Activated naive CD8-positive, alpha-beta T cell treated with anti-CD3 and anti-CD28 coated beads, Interleukin-2, amount 50 U/mL, for 16 hours (primary cell): ENCODE measurements around the gene SAPCD1.

Experiments used
- DNase-seq: peaks from one replicate; pipeline ENCODE4 v3.0.0-alpha.2; 2020; ENCODE audit warnings: low read depth, low spot score

SAPCD1 gene

DNA sequence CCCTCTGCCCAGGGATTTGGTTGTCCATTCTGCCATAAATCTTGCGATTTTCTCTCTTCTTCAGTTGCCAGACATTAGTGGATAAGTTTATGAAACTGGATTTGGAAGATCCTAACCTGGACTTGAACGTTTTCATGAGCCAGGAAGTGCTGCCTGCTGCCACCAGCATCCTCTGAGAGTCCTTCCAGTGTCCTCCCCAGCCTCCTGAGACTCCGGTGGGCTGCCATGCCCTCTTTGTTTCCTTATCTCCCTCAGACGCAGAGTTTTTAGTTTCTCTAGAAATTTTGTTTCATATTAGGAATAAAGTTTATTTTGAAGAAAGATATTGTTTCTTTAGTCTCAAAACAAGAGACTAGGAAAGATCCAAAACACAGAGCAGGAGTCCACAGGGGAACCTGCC lies at the start of gene SAPCD1:
TSS of gene SAPCD1 (plus strand) at position 301 of the 400 bp plus-strand sequence. CDS start 399 bp downstream, outside the sequence.
- DNase-seq: no peak

DNA sequence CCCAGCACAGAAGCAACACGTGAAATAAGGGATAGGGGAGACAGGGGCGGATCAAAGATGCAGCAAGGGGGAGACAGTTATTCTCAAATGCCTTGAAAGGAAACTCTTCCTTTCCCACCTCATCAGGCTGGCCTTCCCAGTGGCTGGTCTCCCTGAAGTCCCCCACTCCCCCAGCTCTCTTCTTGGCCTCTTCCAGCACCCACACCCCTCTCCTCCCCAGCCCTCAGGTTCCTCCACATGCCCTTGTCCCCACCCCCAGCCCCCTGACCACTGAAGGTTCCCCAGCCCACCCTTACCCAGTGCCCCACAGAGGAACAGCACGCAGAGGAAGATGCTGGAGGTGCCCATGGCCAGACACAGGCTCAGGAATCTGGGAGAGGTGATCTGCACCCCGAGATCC lies 49.0 kb upstream of the SAPCD1 start:
- no peak for DNase-seq

DNA sequence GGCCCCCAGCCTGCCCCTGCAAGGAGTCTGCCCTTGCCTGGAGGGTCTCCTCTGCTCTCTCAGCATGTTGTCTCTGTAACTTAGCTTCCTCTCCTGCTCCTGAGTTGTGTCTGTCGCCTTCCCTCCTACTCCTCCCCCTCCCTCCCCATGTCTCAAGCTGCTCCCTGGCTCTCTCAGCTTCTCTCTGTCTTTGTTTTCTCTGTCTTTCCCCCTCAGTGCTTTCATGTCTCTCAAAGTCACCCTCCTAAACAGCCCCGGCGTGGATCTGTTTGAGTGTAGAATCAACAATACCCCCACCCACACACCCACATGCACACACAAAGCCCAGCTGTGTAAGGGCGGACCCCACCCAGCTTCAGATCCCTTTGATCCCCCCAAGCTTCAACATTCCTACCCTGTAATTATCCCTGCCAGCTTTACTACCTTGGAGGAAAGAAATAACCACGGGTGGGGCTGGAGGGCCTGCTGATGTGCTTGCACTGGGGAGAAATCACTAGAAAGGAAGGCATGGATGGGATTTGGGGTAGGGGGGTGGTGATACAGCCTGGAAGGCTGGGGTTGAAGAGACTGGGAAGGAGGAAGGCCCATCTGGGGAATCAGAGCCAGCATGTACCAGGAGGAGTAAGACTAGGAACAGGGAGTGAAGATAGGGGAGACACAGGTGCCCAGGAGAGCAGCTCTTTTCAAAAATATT lies 48.3 kb upstream of the SAPCD1 start:
- no peak for DNase-seq

DNA sequence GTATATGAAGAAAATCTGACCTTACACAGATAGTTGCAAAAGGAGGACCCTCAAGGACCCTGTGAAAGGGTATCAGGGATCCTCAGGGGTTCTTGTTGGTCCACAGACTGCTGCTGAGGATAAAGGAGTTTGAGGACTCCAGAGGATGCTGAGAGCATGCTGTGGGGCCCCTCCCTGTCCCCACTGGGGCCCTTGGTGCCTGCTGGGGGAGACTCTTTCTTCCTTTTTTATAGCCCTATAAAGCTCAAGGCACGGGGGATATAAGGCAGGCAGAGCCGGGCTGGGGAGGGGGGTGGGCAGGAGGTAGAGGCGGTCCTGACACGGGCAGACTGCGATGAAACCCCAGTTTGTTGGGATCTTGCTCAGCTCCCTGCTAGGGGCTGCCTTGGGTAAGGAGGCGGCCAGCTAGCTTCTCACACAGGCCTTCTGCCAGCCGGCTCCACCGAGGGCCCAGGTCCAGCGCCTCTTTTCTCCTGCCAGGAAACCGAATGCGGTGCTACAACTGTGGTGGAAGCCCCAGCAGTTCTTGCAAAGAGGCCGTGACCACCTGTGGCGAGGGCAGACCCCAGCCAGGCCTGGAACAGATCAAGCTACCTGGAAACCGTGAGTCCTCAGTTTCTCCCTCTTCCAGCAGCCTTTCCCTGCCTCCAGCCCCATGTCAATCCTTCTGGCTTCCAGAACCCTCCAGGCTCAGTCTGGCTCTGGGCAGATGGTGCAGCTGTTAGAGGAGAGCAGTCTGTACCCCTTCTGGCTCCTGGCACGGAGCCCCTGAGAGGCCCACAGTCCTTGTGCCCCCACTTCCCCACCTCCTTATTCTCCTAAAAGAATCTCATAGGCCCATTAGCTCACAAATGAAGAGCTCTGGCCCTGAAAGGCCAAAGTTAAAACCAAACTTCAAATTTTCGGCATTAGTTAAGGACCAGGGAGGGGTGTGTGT lies 47.2 kb upstream of the SAPCD1 start, which contains the start of gene LY6G6D:
TSS of gene LY6G6D (plus strand) at position 327 of the 937 bp plus-strand sequence. CDS start at position 335, 8 bp downstream.
- no peak for DNase-seq

DNA sequence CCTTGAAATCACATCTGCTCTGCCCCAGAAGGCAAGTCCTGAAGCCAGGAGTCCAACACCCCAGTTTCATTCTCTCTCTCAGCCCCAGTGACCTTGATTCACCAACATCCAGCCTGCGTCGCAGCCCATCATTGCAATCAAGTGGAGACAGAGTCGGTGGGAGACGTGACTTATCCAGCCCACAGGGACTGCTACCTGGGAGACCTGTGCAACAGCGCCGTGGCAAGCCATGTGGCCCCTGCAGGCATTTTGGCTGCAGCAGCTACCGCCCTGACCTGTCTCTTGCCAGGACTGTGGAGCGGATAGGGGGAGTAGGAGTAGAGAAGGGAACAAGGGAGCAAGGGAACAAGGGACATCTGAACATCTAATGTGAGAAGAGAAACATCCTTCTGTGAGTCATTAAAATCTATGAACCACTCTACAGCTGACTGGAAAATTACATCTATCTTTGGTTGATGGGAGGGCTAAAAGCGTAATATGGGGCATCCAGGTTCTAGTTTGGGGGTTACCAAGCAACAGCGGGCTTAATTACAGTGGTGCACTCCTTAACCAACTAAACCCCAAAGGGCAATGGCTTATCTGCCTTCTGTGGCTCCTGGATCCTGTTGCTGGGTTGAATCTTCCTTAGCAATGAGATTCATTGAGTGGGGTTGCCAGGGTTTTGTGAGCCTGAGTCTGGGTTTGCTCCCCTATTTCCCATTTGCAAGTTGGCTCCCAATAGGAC lies 44.8 kb upstream of the SAPCD1 start:
- no peak for DNase-seq

- no peak for DNase-seq
These were observed 44.2 kb upstream of the SAPCD1 start for GRCh38 chr6:31718265-31718664.

GRCh38 chr6:31719001-31719400 lies 43.5 kb upstream of the SAPCD1 start:
- no peak for DNase-seq

GRCh38 chr6:31720196-31720770 lies 42.2 kb upstream of the SAPCD1 start:
- DNase-seq: no peak

GRCh38 chr6:31721351-31722020 lies 41.0 kb upstream of the SAPCD1 start, which contains the start of gene LY6G6C:
Gene LY6G6C (minus strand): TSS chr6:31721746. CDS start chr6:31721679, 67 bp downstream.
- no peak for DNase-seq

DNA sequence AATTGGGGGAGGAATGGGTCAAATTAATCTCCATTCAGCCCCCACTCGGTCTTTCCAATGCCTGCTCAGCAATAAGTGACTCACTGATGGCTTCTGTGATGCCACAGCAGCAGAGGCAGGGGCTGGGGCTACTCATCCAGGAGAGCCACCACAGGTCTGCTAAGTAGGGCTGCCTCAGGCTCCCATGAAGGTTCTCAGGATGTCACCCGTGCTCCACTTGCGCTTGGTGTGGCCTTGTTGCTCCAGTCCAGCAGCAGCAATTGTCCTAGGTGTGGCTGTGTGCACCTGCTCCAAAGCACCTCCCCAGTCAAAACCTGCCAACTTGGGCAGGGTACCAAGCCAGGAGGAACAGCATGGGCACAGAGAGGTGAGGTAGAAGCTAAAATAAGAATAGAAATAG lies 40.3 kb upstream of the SAPCD1 start:
- DNase-seq: no peak

DNA sequence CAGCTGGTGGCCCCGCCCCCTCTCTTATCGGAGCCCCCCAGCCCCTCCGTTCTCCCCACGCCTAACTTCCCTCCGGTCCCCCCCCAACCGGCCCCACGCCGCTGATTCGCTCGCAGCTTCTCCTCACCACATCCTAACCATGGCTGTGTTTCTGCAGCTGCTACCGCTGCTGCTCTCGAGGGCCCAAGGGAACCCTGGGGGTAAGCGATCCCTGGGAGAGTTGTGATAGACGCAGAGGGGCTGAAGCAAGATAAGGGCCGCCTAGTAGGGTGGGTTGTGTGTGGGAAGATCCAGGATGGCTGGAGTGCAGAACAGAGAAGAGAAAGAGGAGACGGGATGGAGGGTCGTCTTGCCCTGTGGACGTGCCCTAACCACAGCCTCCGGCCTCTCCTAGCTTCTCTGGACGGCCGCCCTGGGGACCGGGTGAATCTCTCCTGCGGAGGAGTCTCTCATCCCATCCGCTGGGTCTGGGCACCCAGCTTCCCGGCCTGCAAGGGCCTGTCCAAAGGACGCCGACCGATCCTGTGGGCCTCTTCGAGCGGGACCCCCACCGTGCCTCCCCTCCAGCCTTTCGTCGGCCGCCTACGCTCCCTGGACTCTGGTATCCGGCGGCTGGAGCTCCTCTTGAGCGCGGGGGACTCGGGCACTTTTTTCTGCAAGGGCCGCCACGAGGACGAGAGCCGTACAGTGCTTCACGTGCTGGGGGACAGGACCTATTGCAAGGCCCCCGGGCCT lies 39.0 kb upstream of the SAPCD1 start, which contains the start of gene MPIG6B:
TSS of gene MPIG6B (plus strand) at position 129 of the 735 bp plus-strand sequence. CDS start at position 140, 11 bp downstream.
- DNase-seq: no peak

GRCh38 chr6:31723980-31724691 lies 38.3 kb upstream of the SAPCD1 start:
- no peak for DNase-seq

DNA sequence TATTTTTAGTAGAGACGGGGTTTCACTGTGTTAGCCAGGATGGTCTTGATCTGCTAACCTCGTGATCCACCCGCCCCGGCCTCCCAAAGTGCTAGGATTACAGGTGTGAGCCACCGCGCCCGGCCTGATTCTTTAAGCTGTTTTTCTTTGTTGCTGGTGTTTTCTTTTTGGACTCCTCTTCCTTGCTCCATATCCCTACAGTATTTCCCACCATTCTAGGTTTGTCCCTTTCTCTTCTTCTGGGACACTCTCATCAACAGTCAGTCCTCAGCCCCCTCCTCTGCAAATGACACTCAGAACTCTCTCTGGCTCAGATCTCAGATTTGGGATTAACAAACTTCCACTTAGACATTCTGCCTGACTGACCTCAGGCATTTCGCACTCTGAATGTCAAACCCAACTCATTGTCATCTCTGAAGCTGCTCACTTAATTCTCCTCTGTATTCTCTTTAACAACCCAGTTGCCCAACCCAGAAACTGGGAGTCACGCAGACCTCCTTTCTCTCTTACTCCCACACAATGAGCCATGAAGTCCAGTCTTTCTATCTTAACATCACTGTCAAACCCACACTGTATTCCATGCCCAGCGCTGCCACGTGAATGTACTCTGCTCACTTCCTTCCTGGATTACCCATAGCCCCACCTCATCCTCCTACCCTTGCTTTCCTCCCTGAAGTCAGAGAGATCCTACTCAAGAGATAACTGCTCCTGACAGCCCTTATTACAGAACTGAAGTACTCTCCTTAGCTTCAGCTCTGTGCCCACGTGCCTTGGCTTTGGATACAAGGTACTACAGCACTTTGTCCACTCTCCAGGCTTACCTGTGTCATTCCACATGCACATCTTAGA lies 36.7 kb upstream of the SAPCD1 start:
- no peak for DNase-seq

DNA sequence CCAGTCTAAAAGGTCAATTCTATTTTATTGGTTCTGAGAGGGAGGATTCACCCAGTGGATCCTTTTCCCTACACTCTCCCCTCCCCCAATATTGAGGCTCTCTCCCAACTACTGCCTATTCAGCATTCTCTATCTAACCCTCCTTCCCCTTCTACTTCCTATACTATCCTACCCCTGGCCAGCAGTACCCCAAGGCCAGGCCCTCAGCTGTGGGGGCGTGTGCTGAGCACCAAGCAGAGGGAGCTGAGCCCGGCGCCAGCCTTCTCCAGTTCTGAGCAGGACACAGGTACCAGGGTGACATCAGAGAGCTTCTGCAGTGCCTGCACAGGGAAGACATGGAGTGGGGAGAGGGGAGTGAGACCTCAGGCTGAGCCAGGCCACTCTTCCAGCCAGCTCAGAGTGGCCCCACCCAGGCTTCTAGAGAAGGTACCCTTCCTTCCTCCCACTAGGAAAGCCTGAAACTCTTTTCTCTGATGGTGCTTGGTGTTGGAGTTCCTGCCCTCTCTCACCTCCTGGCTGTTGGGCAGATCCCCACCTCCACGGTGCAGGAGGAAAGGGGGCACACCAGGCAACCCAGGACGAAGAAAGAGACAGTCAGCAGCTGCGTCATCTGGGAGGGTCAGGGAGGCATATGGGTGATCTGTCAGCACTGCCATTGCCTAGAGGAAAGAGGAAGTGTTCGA lies 35.3 kb upstream of the SAPCD1 start:
- no peak for DNase-seq

GRCh38 chr6:31727717-31728671 lies 34.5 kb upstream of the SAPCD1 start:
- no peak for DNase-seq

DNA sequence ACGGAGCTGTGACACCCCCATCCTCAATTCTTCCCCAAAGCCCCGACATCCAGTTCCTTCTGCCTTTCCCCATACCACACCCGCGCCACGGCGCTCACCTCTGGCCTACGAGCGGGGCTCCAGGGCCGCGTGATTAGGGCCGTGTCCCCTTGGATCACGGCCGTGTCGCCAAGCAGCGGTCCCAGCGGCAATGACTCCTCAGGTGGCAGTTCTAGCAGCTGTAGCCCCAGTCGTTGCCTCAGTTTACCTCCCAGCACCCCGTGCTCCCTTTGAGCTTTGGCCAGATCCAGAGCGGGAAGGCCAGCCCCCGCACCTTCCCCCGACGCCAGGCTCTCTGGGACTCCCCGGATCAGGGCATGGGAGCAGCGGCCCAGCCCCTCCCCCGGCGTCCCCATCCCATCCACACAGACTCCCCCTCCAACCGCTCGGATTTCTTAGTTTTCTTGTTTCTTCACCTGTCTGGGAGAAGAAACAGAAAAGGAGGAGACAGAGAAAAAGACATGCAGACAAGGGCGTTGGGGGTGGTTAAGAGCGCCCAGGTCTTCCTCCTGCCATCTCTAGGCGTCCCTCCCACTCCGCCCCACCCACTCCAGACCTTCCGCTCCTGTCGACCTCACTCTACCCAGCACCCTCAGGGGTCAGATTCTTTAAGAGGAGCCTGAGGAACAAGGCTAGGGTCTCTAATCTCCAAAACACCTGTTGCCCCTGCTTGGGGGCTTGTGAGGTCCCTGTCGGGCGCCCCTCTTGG lies 33.5 kb upstream of the SAPCD1 start, which contains the start of gene DDAH2:
TSS of gene DDAH2 (minus strand) at position 533 of the 748 bp plus-strand sequence. CDS start at position 395, 138 bp downstream.
- no peak for DNase-seq
